Mesodermal cell (in vitro differentiated cells): ENCODE results near the gene OXCT2.

ENCODE experiments used
- H3K27ac ChIP-seq: 2 replicates; pipeline ENCODE4 v1.7.0; 2013; ENCODE audit warnings: mild to moderate bottlenecking, low read depth, low read length, moderate library complexity; ENCODE audit not compliant: severe bottlenecking
- H3K36me3 ChIP-seq: 2 replicates; pipeline ENCODE4 v1.7.1; 2013; ENCODE audit warnings: mild to moderate bottlenecking, low read length, moderate library complexity; ENCODE audit not compliant: control insufficient read depth, insufficient read depth
- H3K4me1 ChIP-seq: one replicate; pipeline ENCODE4 v1.7.1; 2013; ENCODE audit warnings: mild to moderate bottlenecking, low read length; ENCODE audit not compliant: insufficient read depth, control insufficient read depth, poor library complexity, severe bottlenecking
- H3K4me3 ChIP-seq: 2 replicates; pipeline ENCODE4 v1.7.0; 2013; ENCODE audit warnings: low read length, control low read depth, mild to moderate bottlenecking; ENCODE audit not compliant: insufficient read depth, poor library complexity, severe bottlenecking; ENCODE audit errors: extremely low read depth
- H3K9me3 ChIP-seq: 2 replicates; pipeline ENCODE4 v1.7.1; 2013; ENCODE audit warnings: mild to moderate bottlenecking, low read length, moderate library complexity; ENCODE audit not compliant: control insufficient read depth
- WGBS, 2 experiments: methylation state at CpG; one replicate each; pipeline ENCODE4 v1.1.5; 2013; ENCODE audit warnings: missing lambda C conversion rate in 2 of 2; ENCODE audit not compliant: insufficient coverage in 2 of 2; 5-methylcytosine and 5-hydroxymethylcytosine counted together

The OXCT2 gene

DNA sequence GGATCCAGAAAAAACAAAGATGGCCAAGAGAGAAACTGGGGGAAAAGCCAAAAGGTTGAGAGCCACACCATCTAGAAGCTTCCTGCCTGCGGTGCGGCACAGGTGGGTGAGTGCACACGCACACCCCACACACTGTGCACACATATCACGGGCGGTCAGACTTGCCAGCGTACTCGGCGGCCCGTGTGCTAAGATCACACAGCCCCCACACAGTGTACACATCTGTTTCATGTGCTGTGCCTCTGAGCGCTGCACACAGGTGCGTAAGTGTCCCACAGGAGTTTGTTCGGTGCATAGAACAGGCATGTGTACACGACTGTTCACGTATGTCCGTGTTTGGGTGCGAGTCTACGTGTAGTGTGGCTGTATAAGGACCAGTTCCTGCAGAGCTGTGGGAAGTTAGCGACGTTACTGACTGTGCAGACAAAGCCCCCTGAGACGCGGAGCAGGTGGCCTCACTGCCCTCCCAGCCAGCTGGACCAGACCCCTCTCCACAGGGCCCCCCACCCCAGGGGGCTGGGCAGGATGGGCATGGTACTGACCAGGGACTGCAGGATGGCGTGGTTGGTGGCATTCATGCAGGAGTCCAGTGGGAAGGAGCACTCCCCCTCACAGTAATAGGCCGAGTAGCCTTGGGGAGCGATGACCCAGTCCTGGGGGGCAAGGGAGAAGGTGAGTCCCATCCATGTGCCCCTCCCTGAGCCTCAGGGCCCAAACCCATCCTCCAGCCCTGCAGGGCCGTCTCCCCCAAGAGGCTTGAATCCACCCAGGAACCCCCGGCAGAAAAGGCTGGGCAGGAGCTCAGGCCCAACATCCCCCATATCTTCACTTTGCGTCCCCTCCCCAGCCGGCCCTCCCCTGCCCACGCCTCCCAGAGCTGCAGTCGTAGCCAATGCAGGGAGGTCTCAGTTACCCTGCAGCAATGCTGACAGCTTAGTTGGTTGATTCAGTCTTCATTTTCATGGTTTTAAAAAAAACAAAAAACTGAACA, 8.3 kb downstream of the OXCT2 start:
- Histone ChIP-seq H3K27ac (no peak overlapping the region), H3K4me3 (no peak overlapping the region), H3K9me3 (no peaks in the 10 kb centered on the region), H3K4me1 (no peaks in the 10 kb centered on the region), H3K36me3 (peaks cover 4% of the 10 kb centered on the region)
- WGBS, 2 experiments = 95 to 99% methylated on average over 17 to 19 of the region's 30 CpGs

DNA sequence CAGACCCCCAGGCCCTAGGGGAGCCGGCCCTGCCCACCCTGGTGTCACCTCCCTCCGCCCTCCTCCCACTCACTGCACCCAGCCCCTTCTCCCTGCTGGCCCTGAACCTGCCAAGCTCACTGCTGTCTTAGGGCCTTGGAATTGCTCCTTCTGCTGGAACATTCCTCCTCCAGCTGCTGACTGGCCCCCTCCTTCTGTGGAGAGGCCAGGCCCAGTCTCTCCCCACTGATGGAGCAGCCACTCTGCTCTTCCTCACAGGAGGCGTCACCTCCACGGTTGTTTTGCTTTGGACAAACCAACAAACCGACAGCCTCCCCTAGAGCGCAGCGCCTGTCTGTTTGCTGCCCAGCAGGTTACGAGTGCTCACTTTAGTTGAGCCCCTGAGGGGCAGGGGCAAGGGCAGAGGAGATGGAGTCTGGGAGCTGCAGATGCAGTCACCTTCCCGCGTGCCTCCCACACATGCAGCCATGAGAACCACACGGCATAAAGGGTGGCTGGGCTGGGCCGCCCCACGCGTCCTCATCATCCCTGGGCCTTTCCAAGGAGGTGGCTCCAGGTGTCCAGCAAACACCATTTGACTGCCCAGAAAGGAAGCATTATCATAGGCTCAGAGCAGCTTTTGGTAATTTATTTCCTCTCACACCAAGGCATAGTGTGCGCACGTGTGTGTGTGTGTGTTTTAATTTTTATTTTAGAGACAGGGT, 9.4 kb downstream of the OXCT2 start:
- 90 to 91% methylated on average over 7 to 14 of the region's 16 CpGs for WGBS, 2 experiments
- Histone ChIP-seq H3K36me3 (peaks cover 15% of the 10 kb centered on the region), H3K4me1 (no peaks in the 10 kb centered on the region), H3K4me3 (no peak overlapping the region), H3K27ac (no peak overlapping the region), H3K9me3 (no peaks in the 10 kb centered on the region)

- Histone ChIP-seq H3K36me3 (peaks cover 20% of the 10 kb centered on the region), H3K4me1 (no peaks in the 10 kb centered on the region), H3K4me3 (no peak overlapping the region), H3K27ac (no peak overlapping the region), H3K9me3 (no peaks in the 10 kb centered on the region)
- 89 to 91% methylated on average over 7 to 8 of the region's 9 CpGs for WGBS, 2 experiments
Measured at GRCh38 chr1:39761016-39761415, 10.1 kb downstream of the OXCT2 start.

DNA sequence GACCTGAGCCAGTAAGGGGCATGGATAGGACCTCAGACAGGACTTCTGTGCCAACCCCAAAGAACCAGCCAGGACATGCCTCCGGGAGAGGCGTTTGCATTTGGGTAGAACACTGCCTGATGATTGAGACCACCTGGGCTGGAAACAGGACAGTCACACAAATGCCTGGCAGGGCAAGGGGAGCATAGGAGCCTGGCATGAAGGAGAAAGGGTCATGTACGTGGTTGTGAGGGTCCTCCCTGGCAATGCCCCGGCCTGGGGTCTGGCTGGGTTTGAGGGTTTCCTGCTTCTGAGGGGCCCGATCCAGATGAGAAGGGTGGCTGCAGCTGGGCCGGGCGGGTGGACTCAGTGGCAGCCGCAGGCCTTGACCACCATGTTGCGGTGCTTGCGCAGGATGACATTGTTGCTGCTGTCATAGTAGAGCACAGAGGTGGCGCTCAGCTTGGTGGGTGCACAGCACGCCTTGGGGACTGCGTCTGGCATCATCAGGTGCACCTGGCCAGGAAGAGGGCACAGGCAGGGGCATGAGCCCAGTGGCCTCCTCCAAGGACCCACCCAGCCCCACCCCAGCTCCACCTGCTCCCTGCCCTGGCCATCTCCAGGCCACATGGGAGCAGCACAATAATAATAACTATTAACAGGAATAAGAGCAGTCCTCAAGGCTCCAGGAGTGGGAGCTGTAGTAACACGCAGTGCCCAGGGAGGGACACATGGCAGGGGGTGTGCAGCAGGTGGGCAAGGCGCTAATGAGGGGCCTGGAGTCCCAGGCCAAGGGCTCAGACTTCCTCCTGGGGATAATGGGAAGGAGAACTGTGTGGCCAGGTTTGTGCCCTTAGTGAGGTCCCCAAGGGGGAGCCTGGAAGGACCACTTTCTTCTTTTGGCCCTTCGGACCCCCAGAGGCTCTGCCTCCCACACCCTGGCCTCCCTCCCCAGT, 10.8 kb downstream of the OXCT2 start:
- H3K27ac ChIP-seq = no peak overlapping the region
- no peaks in the 10 kb centered on the region for H3K9me3 ChIP-seq
- H3K4me1 ChIP-seq = no peaks in the 10 kb centered on the region
- no peak overlapping the region for H3K4me3 ChIP-seq
- 92 to 98% methylated on average over 11 to 16 of the region's 16 CpGs for WGBS, 2 experiments
- H3K36me3 ChIP-seq = peaks cover 27% of the 10 kb centered on the region

GRCh38 chr1:39759436-39759726, 11.8 kb downstream of the OXCT2 start:
- Histone ChIP-seq H3K36me3 (peaks cover 37% of the 10 kb centered on the region), H3K9me3 (no peaks in the 10 kb centered on the region), H3K4me1 (no peaks in the 10 kb centered on the region), H3K4me3 (no peak overlapping the region), H3K27ac (no peak overlapping the region)

GRCh38 chr1:39758556-39759435, 12.4 kb downstream of the OXCT2 start:
- Histone ChIP-seq H3K9me3 (no peaks in the 10 kb centered on the region), H3K4me3 (no peak overlapping the region), H3K27ac (no peak overlapping the region), H3K36me3 (peaks cover 41% of the 10 kb centered on the region), H3K4me1 (no peaks in the 10 kb centered on the region)
- 93 to 94% methylated on average over 8 to 14 of the region's 16 CpGs for WGBS, 2 experiments

GRCh38 chr1:39757501-39757900, 13.6 kb downstream of the OXCT2 start:
- no peaks in the 10 kb centered on the region for H3K4me1 ChIP-seq
- no peak overlapping the region for H3K27ac ChIP-seq
- H3K36me3 ChIP-seq = peaks cover 54% of the 10 kb centered on the region
- no peaks in the 10 kb centered on the region for H3K9me3 ChIP-seq
- H3K4me3 ChIP-seq = no peak overlapping the region
- WGBS, 2 experiments = 92 to 98% methylated on average over 3 to 5 of the region's 5 CpGs

DNA sequence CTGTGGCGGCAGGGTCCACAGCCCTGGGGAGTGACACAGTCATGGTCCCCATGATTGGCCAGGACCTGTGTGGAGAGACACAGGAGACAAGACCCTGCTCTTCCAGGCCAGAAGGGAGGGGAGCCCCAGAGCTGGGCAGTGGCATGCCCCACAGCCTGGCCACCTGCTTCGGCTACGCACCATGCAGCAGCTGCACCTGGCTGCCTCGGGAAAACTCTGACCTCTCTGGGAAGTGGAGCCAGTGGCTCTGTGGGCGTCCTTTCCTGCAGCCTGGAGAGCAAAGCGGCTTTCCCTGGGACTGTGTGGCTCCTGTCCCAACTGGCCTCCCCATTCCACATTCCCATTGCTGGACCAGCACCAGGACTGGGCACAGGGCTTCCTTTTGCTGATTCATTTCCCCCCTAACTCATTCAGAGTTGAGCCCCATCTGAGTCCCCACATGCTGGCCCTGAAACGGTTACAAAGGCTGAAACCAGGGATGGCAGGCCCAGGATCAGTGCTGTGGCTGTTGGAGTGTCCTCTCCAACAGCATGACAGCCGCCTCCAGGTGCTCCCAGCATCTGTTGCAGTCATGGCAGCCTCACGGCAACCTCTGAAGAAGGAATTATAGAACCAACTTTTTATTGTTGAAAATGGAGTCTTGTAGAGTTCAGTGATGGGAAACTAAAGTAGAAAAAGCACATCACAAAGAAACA, 15.0 kb downstream of the OXCT2 start:
- no peaks in the 10 kb centered on the region for H3K9me3 ChIP-seq
- WGBS, 2 experiments = 79 to 88% methylated on average over 4 to 7 of the region's 9 CpGs
- no peaks in the 10 kb centered on the region for H3K4me1 ChIP-seq
- no peak overlapping the region for H3K27ac ChIP-seq
- H3K36me3 ChIP-seq = peaks cover 64% of the 10 kb centered on the region
- H3K4me3 ChIP-seq = no peak overlapping the region

GRCh38 chr1:39754906-39755504, 16.1 kb downstream of the OXCT2 start:
- WGBS, 2 experiments = 94 to 100% methylated on average over 1 to 2 of the region's 2 CpGs
- peaks cover 75% of the 10 kb centered on the region for H3K36me3 ChIP-seq

More at GRCh38 chr1:39754906-39755504, 16.1 kb downstream of the OXCT2 start:
- no peaks in the 10 kb centered on the region for H3K4me1 ChIP-seq
- H3K9me3 ChIP-seq = no peaks in the 10 kb centered on the region
- H3K27ac ChIP-seq = no peak overlapping the region
- H3K4me3 ChIP-seq = no peak overlapping the region
